A172 (cell line): ENCODE measurements around the gene LHFPL4. TPM values are rescaled to one million over a fixed set of nuclear protein-coding genes. Genes with fewer than 3 reads are reported as not detected.

ENCODE experiments used
- DNase-seq: peaks from one replicate; pipeline ENCODE4 v3.0.0-alpha.2; 2015; ENCODE audit warnings: low spot score
- total RNA-seq: library from RNA; depleted of rRNA; stranded (reverse); fragments of >200 nt; shearing (Covaris generic); gene quantifications from 2 replicates; pipeline ENCODE4 v1.2.3, GENCODE V29; 2014; rRNA removed

Gene LHFPL4
- total RNA-seq, 1 experiment from 2014 or later, result not detected

DNA sequence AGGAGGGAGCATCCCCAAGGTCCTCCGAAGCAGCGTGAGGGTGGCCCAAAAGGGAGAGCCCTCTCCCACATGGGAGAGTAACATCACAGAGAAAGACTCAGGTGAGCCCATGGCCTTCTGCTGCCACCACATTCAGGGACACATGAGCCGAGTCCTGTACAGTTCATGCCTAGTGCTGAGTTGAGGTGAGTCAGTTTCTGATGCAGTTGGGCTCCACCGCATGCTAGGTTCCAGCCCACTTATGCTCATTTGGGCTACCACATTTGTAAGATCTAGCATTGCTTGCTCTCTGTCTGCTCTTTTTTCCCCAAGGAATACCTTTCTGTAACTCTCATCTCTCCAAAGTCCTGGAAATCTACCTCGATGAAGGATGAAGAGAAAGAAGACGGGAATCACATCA is 79.1 kb downstream of the LHFPL4 start:
- DNase-seq, result no peak

DNA sequence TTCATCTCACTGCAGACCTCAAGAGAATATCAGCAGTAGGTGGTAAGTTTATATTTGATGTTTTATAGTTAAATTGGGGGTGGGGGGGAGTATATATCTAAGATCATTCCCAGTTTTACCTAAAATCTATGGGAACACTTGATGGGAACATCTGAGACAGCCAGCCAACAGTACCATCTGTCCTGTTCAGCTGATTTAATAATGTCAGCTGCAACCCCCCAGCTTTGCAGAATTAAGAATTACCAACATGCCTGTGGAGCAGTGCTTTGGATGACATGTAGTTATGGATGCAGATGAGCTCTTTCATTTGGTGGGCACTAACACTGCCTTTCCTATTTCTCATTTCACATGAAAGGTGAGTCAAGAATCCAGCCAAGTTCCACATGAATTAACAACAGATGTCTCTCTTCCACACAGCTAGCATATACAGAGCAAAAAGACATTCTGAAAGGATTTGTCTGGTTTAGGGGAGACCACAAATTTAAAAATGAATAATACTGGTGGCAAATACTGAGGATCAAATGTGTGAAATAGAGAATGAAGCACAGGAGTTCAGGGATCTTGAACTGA is 80.0 kb downstream of the LHFPL4 start:
- no peak for DNase-seq

DNA sequence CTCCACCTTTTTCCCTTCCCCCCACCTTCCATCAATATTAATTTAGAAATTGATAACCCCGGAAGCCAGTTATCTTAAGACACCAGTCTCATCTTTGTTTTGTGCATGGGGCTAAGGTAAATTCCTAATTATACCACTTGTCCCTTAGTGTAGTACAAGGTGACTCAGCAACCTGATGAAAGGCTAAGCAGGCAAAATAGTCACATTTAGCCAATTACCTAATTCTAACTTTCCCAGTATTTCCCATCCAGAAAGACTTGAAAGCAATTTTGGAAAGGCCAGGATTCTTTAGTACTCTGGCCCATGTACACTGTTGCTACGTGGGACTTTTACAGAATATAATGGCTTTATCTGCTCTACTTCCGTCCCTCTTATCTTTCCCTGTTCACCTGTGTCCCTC is 83.6 kb downstream of the LHFPL4 start:
- no peak for DNase-seq

DNA sequence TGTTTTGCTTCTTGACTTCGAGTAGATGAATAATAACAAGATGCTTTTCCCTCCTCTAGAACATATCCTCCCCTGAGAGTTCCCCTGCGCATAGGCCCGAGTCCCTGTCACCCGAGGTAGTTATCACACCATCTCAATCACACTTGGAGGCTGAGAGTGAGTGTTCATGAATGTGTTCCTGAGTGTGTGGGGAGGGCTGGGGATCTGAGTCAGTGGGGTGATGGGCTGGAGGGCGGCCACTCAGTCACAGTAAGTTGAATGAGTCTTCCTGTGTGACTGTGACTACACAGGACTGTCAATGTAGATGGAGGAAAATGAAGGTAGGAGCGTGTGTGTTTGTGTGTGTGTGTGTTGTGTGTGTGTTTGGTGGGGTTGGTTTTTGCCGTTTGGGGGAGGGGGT is 85.2 kb downstream of the LHFPL4 start:
- no peak for DNase-seq

DNA sequence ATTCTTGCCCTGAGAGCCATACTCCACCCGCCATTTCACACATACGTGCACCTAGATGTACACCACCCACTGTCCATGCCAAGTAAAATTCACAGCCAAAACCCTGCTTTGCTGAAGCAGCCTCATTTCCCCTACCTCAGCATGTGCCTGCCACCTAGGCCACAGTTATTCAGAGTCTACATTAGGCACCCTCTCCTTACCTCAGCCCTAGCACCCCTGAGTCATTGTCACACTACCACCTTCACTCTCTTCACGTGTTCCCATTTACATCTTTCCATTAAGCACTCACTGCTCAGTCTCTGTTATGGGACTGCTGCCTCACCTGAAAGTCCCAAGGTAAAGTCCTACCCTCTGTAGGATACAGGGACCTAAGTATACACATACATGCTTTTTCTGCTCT is 86.2 kb downstream of the LHFPL4 start:
- DNase-seq, result no peak

DNA sequence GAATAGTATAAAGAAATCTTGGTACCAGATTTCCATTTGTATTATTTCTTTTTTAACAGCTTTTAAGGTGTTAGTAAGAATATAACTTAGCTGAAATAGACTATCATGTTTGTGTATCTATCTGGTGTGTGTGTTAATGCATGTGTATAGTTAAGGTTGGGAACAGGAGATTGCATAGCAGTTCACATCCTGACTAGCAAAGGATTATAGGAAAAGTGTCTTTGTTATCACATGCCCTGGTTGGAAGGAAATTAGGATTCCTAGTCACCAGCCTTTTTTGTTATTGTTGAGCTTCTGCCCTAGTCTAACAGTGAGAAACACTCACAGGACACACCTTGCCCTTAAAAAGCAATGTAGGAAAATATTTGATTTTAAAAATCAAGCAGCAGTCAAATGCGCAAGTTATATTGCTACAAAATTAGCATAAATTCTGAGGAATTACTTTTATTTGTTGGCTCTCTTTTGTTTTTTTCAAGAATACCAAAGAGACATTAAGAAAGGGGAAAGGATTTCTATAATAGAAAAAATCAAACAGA is 98.0 kb downstream of the LHFPL4 start:
- no peak for DNase-seq

DNA sequence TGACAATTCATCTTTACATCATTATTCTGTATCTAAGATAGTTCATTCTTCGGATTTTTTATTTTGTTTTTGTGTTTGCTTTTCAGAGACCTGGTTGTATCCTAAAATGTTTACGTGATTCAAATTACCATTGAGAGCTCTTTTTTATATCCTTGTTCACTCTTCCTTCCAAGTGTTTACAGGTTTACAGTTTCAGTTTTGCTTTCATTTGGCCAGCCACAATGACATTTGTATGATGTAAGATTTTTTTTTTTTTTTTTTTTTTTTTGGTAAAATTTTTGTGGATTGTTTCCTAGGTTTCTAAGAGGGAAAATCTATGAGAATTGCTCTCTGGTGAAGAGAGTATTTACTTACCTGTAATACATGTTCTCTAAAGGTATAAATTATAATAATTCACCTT is 101.2 kb downstream of the LHFPL4 start:
- no peak for DNase-seq

DNA sequence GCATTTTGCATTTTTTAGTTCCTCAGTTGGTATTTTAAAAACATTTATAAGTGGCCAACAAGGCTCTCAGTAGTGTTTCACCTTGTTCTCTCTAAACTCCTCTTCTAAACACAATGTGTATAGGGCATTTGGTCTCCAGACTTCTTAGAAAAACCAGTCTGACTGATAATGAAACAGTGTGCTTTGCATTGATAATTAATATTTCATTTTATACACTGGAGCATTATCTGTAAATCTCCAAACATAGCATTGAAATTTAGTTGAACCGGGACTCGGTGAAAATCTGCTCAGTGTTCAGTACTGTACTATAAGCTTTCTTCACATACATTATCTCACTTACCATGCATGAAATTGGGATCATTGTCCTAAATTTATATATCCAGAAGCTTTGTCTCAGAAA is 102.6 kb downstream of the LHFPL4 start:
- DNase-seq, result no peak

DNA sequence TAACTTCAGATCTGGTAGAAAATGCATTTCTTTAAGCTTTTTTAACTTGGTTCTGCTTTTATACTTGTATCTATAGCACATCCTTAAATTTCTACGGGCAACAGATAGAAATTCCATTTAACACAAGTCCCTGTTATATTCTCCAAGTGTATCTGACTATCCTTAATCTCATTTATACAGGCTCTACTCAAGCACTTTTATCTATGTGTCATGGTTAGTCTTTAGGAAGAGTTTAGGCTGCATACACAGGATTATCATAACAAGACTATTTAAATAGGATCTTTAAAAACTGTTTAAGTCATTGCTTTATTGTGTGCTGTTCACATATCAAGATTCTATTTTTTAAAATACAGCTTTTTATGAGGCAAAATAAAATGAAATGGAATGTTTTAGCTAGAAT is 103.5 kb downstream of the LHFPL4 start:
- no peak for DNase-seq

DNA sequence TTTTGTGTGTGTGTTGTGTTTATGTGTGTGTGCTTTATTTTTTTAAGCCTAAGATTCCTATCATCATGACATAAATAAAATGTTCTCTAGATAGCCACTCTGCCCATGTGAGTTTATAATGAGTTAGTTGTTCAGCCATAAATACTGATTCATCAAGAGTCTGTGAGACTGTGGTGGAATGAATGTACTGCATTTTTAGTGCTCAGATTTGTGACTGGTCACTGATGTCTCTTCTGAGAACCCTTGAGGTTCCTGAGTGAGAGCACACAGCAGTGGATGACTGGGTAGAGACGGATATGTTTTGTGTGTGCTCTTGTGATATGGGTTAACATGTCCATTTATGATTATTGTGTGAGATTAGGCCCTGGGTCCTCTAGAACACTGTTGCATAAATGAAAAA is 105.0 kb downstream of the LHFPL4 start:
- DNase-seq, result no peak

Other genes with a start within 250 kb of the LHFPL4 start
- 80.3 and 116 TPM in 2 replicates for gene THUMPD3, start 190.8 kb downstream of the LHFPL4 start, total RNA-seq
- gene SETD5, start 156.2 kb downstream of the LHFPL4 start, total RNA-seq, result 43.4 and 44.3 TPM in 2 replicates
- gene MTMR14, start 95.7 kb upstream of the LHFPL4 start, total RNA-seq, result 41.3 and 54.1 TPM in 2 replicates
- gene CPNE9, start 150.0 kb upstream of the LHFPL4 start, total RNA-seq, result not detected in 2 replicates
- gene BRPF1, start 177.9 kb upstream of the LHFPL4 start, total RNA-seq, result 13.8 and 18.4 TPM in 2 replicates
- 27.5 and 37.9 TPM in 2 replicates for gene OGG1, start 196.1 kb upstream of the LHFPL4 start, total RNA-seq
- 78.3 and 82.6 TPM in 2 replicates for gene CAMK1, start 216.1 kb upstream of the LHFPL4 start, total RNA-seq
- 150 and 167 TPM in 2 replicates for gene TADA3, start 238.7 kb upstream of the LHFPL4 start, total RNA-seq
- gene ARPC4, start 239.3 kb upstream of the LHFPL4 start, total RNA-seq, result 196 and 274 TPM in 2 replicates